Ascending aorta (tissue), 2 donors: ENCODE data around the gene PRPSAP2. TPM values are rescaled to one million over a fixed set of nuclear protein-coding genes. Genes with fewer than 3 reads are reported as not detected.

Experiments used
- DNase-seq, 2 donors: peaks; one replicate each; pipeline ENCODE4 v3.0.0-alpha.2; 2019; ENCODE audit warnings: low spot score in 2 of 2
- H3K27ac ChIP-seq, 2 donors: fragments of 200-600 bp; sonication (generic); one replicate each; pipeline ENCODE4 v1.5.1; 2016 to 2017; ENCODE audit warnings: mild to moderate bottlenecking in 1 of 2
- H3K27me3 ChIP-seq: fragments of 200-600 bp; sonication (generic); one replicate; pipeline ENCODE4 v1.5.1; 2017
- H3K36me3 ChIP-seq, 2 donors: fragments of 200-600 bp; sonication (generic); one replicate each; pipeline ENCODE4 v1.5.1; 2016
- H3K4me1 ChIP-seq, 2 donors: fragments of 200-600 bp; sonication (generic); one replicate each; pipeline ENCODE4 v1.5.1; 2016 to 2017; ENCODE audit warnings: mild to moderate bottlenecking in 1 of 2
- H3K4me3 ChIP-seq, 2 donors: fragments of 200-600 bp; sonication (generic); one replicate each; pipeline ENCODE4 v1.5.1; 2016 to 2017; ENCODE audit warnings: mild to moderate bottlenecking in 1 of 2
- H3K9me3 ChIP-seq, 2 donors: fragments of 200-600 bp; sonication (generic); one replicate each; pipeline ENCODE4 v1.5.1; 2016
- intact Hi-C: fragments of 100-400 bp; cut with DNase I; formaldehyde crosslinking; loops from one replicate; pipeline ENCODE4 v1.15.1; 2023
- total RNA-seq: library from RNA; depleted of rRNA; stranded (reverse); fragments of >200 nt; gene quantifications from one replicate; pipeline ENCODE4 v1.1.0, GENCODE V29; 2016
- TF ChIP-seq, protein P1 (sequence below), 3 experiments: fragments of 200-600 bp in 2 of 3; fragments of 450-650 bp in 1 of 3; sonication (generic) in 2 of 3; IDR thresholded peaks; one replicate each; pipeline ENCODE4 v1.5.1; 2016 to 2019; ENCODE audit warnings: antibody characterized with exemption in 3 of 3, mild to moderate bottlenecking in 1 of 3, moderate library complexity in 1 of 3

Gene PRPSAP2
- total RNA-seq, 1 donor from 2014 or later = 3.4 TPM

DNA sequence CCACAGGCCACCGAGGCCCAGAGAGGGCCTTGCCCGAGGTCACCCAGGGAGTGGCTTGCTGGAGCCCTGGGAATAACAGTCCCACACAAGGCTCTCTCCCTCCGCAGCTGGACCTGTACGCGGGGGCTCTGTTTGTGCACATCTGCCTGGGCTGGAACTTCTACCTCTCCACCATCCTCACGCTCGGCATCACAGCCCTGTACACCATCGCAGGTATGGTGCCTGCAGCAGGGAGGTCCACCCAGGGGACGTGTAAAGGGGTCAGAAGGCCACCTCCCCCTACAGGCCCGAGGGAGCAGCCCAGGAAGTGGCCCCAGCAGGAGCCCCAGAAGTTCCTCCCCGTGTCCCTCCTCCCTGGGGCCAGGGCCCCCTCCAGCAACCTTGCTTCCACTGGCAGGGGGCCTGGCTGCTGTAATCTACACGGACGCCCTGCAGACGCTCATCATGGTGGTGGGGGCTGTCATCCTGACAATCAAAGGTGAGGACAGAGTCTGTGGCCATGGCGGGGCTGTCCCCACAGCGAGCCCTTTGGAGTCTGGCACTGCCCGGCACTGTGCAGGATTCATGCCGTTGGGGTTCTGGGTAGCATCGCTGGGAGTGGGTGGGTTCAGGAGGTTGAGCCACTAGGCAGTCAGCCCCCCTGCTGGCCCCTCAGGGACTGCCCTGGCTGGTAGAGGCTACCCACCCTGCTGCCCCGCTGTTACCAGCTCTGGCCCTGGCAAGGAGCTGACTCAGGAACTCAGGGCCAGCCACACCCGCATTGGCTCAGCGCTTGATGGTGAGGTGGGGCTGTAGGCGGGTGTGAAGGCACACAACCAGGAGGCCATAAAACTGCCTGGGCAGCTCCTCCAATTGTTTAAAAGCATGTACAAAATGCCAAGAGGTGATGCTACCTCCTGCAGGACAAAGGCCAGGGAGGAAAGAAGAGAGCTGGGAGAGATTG, 111.3 kb downstream of the PRPSAP2 start:
- peaks cover 0 to 4% of the 10 kb centered on the region in 2 donors for H3K4me1 ChIP-seq
- no peak overlapping the region for H3K4me3 ChIP-seq
- no peaks in the 10 kb centered on the region for H3K27me3 ChIP-seq
- H3K36me3 ChIP-seq = peaks cover 0 to 6% of the 10 kb centered on the region in 2 donors
- H3K9me3 ChIP-seq = no peaks in the 10 kb centered on the region
- H3K27ac ChIP-seq = no peak overlapping the region
- intact Hi-C loops = no loop called here
- DNase-seq = no peak
- TF ChIP-seq, protein P1, sequence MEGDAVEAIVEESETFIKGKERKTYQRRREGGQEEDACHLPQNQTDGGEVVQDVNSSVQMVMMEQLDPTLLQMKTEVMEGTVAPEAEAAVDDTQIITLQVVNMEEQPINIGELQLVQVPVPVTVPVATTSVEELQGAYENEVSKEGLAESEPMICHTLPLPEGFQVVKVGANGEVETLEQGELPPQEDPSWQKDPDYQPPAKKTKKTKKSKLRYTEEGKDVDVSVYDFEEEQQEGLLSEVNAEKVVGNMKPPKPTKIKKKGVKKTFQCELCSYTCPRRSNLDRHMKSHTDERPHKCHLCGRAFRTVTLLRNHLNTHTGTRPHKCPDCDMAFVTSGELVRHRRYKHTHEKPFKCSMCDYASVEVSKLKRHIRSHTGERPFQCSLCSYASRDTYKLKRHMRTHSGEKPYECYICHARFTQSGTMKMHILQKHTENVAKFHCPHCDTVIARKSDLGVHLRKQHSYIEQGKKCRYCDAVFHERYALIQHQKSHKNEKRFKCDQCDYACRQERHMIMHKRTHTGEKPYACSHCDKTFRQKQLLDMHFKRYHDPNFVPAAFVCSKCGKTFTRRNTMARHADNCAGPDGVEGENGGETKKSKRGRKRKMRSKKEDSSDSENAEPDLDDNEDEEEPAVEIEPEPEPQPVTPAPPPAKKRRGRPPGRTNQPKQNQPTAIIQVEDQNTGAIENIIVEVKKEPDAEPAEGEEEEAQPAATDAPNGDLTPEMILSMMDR (IDR thresholded peaks at IDR 0.05) = no peak

DNA sequence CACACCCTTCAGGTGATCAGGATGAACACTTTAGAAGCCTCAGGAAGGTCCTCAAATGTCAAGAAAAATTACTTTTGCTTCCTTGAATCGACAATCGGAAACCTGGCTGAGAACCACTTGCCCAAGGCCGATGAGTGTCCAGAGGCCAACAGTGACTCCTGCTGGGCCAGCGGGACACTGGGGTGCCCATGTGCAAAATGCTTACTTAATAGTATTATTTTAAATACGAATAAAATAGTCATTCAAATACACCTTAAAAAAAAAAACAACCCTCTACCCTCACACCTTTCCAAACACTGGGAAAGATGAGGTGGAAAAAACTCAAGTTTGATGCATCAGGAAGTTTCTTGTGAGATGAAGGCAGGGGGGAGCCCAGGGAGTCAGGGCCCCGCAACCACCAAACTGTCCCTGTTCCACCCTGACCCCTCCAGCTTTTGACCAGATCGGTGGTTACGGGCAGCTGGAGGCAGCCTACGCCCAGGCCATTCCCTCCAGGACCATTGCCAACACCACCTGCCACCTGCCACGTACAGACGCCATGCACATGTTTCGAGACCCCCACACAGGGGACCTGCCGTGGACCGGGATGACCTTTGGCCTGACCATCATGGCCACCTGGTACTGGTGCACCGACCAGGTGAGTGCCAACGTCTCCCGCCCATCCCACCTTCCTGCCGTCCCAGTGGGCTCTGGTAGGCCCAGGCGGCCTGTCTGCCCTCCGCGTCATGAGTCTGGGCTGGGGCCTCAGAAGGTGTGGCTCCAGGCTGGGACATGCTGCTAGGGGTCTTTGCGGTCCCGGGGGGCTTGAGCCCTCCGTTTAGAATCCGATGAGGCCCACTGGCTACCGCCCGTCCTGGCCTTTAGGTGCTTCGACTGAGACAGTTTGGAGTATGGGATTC, 112.9 kb downstream of the PRPSAP2 start:
- no peak for DNase-seq
- no peak overlapping the region for H3K27ac ChIP-seq
- H3K4me3 ChIP-seq = no peak overlapping the region
- intact Hi-C loops = no loop called here
- peaks cover 0 to 4% of the 10 kb centered on the region in 2 donors for H3K4me1 ChIP-seq
- H3K36me3 ChIP-seq = peaks cover 0 to 6% of the 10 kb centered on the region in 2 donors
- TF ChIP-seq, protein P1 (IDR thresholded peaks at IDR 0.05) = no peak
- no peaks in the 10 kb centered on the region for H3K9me3 ChIP-seq
- H3K27me3 ChIP-seq = no peaks in the 10 kb centered on the region

DNA sequence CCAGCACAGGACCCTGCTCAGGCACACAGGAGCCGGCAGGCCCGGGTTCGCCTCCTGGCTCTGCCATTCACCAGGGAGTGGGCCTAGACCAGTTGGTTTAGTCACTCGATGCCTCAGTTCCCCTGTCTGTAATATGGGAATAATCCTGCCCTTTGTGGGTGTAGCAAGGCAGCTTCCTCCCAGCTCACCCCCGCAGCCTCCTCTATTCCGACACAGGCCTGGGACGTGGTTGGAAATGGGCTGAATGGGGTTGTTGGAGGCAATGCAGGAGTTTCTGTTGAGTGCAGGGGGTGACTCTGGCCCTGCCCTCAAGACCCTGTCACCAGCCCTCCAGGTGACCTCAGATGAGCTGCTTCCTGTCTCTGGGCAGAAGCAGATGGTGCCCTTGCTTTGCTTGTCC, 113.9 kb downstream of the PRPSAP2 start:
- intact Hi-C loops = no loop called here
- no peaks in the 10 kb centered on the region for H3K9me3 ChIP-seq
- H3K27me3 ChIP-seq = no peaks in the 10 kb centered on the region
- peaks cover 0 to 4% of the 10 kb centered on the region in 2 donors for H3K4me1 ChIP-seq
- no peak overlapping the region for H3K27ac ChIP-seq
- H3K4me3 ChIP-seq = no peak overlapping the region
- no peak for DNase-seq
- TF ChIP-seq, protein P1 (IDR thresholded peaks at IDR 0.05) = no peak
- peaks cover under 1 to 11% of the 10 kb centered on the region in 2 donors for H3K36me3 ChIP-seq

DNA sequence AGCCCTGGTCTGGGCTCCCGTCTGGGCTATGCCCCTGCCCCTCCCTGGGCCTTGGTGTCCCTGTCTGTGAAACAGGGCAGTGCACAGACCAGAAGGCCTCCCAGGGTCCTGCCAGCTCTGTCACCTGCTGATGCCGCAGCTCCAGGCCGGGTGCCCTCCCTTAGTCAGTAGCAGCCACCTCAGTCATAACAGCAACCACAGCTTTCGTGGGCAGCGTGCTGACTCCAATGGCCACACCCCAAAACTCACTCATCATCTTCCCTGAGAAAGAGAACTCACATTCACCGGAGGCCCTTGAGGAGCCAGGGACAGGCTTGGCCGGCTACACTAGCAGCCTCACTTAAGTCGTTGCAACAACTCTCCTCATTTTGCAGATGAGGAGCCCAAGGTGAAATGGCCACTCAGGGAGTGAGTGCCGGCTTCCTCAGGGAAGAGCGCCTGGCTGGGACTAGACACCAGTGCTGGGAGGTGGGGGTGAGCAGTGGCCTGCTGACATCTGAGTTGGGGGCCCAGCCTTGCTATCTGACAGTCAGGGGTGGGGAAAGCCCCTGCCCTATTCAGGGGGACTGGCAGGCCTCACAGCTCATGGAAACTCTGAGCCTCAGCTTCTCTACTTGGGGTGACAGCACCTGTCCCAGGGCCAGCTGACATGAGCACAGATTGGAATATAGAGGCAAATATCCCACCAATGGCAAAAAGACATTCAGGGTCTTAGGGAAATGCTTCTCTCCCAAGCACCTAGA, 116.6 kb downstream of the PRPSAP2 start:
- Histone ChIP-seq H3K9me3 (no peaks in the 10 kb centered on the region), H3K27me3 (no peaks in the 10 kb centered on the region), H3K27ac (no peak overlapping the region), H3K36me3 (peaks cover 21 to 37% of the 10 kb centered on the region in 2 donors), H3K4me3 (no peak overlapping the region), H3K4me1 (no peaks in the 10 kb centered on the region)
- TF ChIP-seq, protein P1 (IDR thresholded peaks at IDR 0.05) = no peak
- no peak for DNase-seq
- intact Hi-C loops = no loop called here

DNA sequence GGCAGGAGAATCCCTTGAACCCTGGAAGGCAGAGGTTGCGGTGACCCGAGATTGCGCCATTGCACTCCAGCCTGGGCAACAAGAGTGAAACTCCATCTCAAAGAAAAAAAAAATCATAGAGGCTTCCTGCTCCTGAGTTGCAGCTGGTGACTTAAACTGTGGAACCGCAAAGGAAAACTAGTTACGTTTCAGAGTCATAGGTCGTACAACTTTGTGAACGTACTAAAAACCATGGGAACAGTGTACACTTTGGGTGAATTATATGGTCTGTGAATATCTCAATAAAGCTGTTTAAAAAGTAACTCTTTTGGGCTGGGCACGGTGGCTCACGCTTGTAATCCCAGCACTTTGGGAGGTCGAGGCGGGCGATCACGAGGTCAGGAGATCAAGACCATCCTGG, 117.7 kb downstream of the PRPSAP2 start:
- no peak for DNase-seq
- H3K27ac ChIP-seq = no peak overlapping the region
- H3K9me3 ChIP-seq = no peaks in the 10 kb centered on the region
- intact Hi-C loops = no loop called here
- no peaks in the 10 kb centered on the region for H3K27me3 ChIP-seq
- no peaks in the 10 kb centered on the region for H3K4me1 ChIP-seq
- TF ChIP-seq, protein P1 (IDR thresholded peaks at IDR 0.05) = no peak
- H3K36me3 ChIP-seq = peaks cover 21 to 37% of the 10 kb centered on the region in 2 donors
- H3K4me3 ChIP-seq = no peak overlapping the region
